ENCODE data around the gene SMIM13. TPM values are rescaled to one million over a fixed set of nuclear protein-coding genes. Genes with fewer than 3 reads are reported as not detected.

Gene SMIM13
- total RNA-seq, 1 experiment from 2014 or later: 10.5 TPM

GRCh38 chr6:11103065-11103464, 9.4 kb downstream of the SMIM13 start:
- peaks cover 5% of the 10 kb centered on the region for H3K4me1 Mint-ChIP-seq (ENCODE audit: low read depth, unreplicated experiment)

GRCh38 chr6:11108726-11109125, 15.1 kb downstream of the SMIM13 start:
- CTCF ChIA-PET: no interaction called here
- H3K4me3 Mint-ChIP-seq (ENCODE audit: low read depth, unreplicated experiment): no peak overlapping the region
- peaks cover 6% of the 10 kb centered on the region for H3K36me3 Mint-ChIP-seq (ENCODE audit: insufficient read depth, unreplicated experiment)
- DNase-seq: no peak
- no peak overlapping the region for H3K27ac Mint-ChIP-seq (ENCODE audit: unreplicated experiment)
- no peaks in the 10 kb centered on the region for H3K4me1 Mint-ChIP-seq (ENCODE audit: low read depth, unreplicated experiment)
- no peaks in the 10 kb centered on the region for H3K27me3 Mint-ChIP-seq (ENCODE audit: unreplicated experiment)
- BruUV-seq (replicated peaks): no TSS peak
- intact Hi-C loops (cut with micrococcal nuclease; ENCODE audit: unreplicated experiment): no loop called here
- TF ChIP-seq CTCF (IDR thresholded peaks at IDR 0.05; ENCODE audit: unreplicated experiment): no peak
- H3K9me3 Mint-ChIP-seq (ENCODE audit: low read depth, unreplicated experiment): peaks cover 3% of the 10 kb centered on the region

More at GRCh38 chr6:11103065-11103464, 9.4 kb downstream of the SMIM13 start:
- intact Hi-C loops (cut with micrococcal nuclease; ENCODE audit: unreplicated experiment): no loop called here
- no peak overlapping the region for H3K27ac Mint-ChIP-seq (ENCODE audit: unreplicated experiment)
- DNase-seq: no peak
- no peak for TF ChIP-seq CTCF (IDR thresholded peaks at IDR 0.05; ENCODE audit: unreplicated experiment)
- peaks cover 5% of the 10 kb centered on the region for H3K9me3 Mint-ChIP-seq (ENCODE audit: low read depth, unreplicated experiment)
- peaks cover 11% of the 10 kb centered on the region for H3K36me3 Mint-ChIP-seq (ENCODE audit: insufficient read depth, unreplicated experiment)
- no TSS peak for BruUV-seq (replicated peaks)
- H3K27me3 Mint-ChIP-seq (ENCODE audit: unreplicated experiment): no peaks in the 10 kb centered on the region
- H3K4me3 Mint-ChIP-seq (ENCODE audit: low read depth, unreplicated experiment): no peak overlapping the region
- CTCF ChIA-PET: no interaction called here

DNA sequence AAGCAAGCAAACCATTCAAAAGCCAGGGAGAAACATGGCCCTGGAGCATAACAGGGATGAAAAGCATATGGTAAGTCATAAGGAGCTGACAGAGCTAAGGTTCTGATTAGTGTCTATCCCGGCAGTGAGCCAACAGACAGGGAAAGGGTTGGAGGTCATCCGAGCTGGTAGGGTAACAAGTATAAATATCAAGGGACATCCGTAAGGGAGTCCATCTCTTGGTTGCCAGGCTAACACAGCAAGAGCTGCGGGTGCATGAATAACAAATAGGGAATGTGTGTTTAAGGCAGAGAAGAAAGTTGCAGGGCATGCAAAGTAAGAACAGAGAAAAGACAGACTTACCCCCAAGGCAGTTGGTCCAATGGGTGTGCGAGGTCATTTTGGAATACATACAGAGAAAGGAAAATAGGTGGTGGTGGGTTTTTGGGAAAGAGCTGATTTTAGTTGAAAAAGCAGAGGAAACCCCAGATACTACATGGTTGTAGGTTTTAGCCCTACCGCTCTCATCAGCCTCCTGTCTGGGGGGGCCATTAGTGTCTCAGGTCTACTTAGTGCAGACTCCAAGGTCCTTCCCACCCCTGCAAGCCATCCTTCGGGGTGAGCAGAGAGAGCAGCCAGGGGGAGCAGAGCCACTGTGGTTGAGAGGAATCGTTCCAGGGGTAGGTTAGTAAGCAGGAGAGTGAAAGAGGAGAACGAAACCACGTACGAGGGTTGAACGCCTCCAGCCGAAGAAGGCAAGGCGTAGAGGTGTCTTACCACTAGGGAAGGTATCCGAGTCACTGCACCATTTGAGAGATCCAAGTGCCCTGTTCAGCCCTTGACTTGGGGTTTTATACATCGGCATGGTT, 17.5 kb downstream of the SMIM13 start, which contains the start of gene ERVFRD-1:
ERVFRD-1 (minus strand) TSS at position 805 of the 848 bp plus-strand sequence. CDS start 6,415 bp downstream, outside the sequence.
- H3K36me3 Mint-ChIP-seq (ENCODE audit: insufficient read depth, unreplicated experiment): no peaks in the 10 kb centered on the region
- H3K4me1 Mint-ChIP-seq (ENCODE audit: low read depth, unreplicated experiment): no peaks in the 10 kb centered on the region
- H3K9me3 Mint-ChIP-seq (ENCODE audit: low read depth, unreplicated experiment): no peaks in the 10 kb centered on the region
- no peak within 1 kb of the TSS for H3K4me3 Mint-ChIP-seq (ENCODE audit: low read depth, unreplicated experiment)
- CTCF ChIA-PET: no interaction called here
- DNase-seq: no peak
- H3K27ac Mint-ChIP-seq (ENCODE audit: unreplicated experiment): no peak within 1 kb of the TSS
- intact Hi-C loops (cut with micrococcal nuclease; ENCODE audit: unreplicated experiment): no loop called here
- no peaks in the 10 kb centered on the region for H3K27me3 Mint-ChIP-seq (ENCODE audit: unreplicated experiment)
- TF ChIP-seq CTCF (IDR thresholded peaks at IDR 0.05; ENCODE audit: unreplicated experiment): no peak
- no TSS peak for BruUV-seq (replicated peaks)

GRCh38 chr6:11111769-11112437, 18.3 kb downstream of the SMIM13 start:
- DNase-seq: no peak
- no peaks in the 10 kb centered on the region for H3K36me3 Mint-ChIP-seq (ENCODE audit: insufficient read depth, unreplicated experiment)
- intact Hi-C loops (cut with micrococcal nuclease; ENCODE audit: unreplicated experiment): no loop called here
- no peaks in the 10 kb centered on the region for H3K27me3 Mint-ChIP-seq (ENCODE audit: unreplicated experiment)
- H3K4me3 Mint-ChIP-seq (ENCODE audit: low read depth, unreplicated experiment): no peak overlapping the region
- no peaks in the 10 kb centered on the region for H3K9me3 Mint-ChIP-seq (ENCODE audit: low read depth, unreplicated experiment)
- H3K4me1 Mint-ChIP-seq (ENCODE audit: low read depth, unreplicated experiment): no peaks in the 10 kb centered on the region
- TF ChIP-seq CTCF (IDR thresholded peaks at IDR 0.05; ENCODE audit: unreplicated experiment): no peak
- CTCF ChIA-PET: no interaction called here
- BruUV-seq (replicated peaks): no TSS peak
- H3K27ac Mint-ChIP-seq (ENCODE audit: unreplicated experiment): no peak overlapping the region
